Mononuclear cell (primary cell): ENCODE data around the gene ATP7B. TPM values are rescaled to one million over a fixed set of nuclear protein-coding genes. Genes with fewer than 3 reads are reported as not detected.
"Not testable (repeated sequence)": the region's sequence is repeated elsewhere in the genome, so short reads cannot be mapped to it uniquely, and the experiment has no call there.

Experiments used
- H3K27me3 ChIP-seq: 2 replicates; pipeline ENCODE4 v1.6.0; 2011; ENCODE audit warnings: low read length, control low read depth; ENCODE audit not compliant: insufficient read depth
- H3K4me1 ChIP-seq: 2 replicates; pipeline ENCODE4 v1.5.1; 2011; ENCODE audit warnings: mild to moderate bottlenecking, low read length, control low read depth; ENCODE audit not compliant: insufficient read depth
- H3K4me3 ChIP-seq: 2 replicates; pipeline ENCODE4 v1.5.1; 2011; ENCODE audit warnings: mild to moderate bottlenecking, low read length, moderate library complexity
- H3K9me3 ChIP-seq: 2 replicates; pipeline ENCODE4 v1.5.1; 2011; ENCODE audit warnings: low read depth, mild to moderate bottlenecking, control low read depth, low read length
- total RNA-seq: library from RNA; depleted of rRNA; stranded (reverse); fragments of >200 nt; gene quantifications from one replicate; pipeline ENCODE4 v1.2.3, GENCODE V29; 2012

Gene ATP7B
- total RNA-seq, 1 donor, result 0.21 TPM

DNA sequence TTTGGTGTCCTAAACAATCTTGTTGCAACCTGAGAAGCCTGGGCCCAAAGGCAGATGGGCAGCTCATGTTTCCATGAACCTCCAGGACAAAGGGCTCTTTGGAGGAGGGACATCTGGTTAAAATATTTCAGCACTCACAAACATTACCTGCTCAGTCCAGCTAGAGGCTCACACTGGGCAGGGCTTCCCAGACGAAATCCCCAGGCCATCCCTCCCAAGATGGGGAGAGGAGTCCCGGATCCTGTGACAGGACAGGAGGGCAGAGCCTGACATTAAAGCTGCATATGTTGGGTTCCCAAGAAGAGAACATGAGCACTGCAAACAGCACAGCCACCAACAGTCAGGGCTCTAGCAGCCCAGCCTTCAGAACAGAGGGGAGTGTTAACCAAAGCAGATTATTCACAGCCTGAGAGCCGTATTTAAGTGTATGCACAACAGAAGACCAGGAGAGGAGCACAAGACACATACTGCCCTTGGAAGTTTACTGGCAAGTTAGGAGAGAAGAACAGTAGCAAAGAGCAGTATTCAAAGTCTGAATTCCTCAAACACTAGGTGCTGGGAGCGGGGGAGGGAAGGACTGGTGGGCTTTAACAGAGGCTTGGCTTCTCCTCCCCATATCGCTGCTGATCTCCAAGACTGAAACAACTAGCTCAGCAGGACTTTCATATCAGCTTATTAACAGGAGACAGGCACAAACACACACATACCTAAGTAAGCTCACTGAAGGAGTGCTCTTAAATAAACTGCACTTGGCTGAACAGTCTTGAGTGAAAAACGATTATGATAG is 12.3 kb downstream of the ATP7B start:
- Histone ChIP-seq H3K9me3 (no peaks in the 10 kb centered on the region), H3K4me1 (no peaks in the 10 kb centered on the region), H3K27me3 (no peaks in the 10 kb centered on the region), H3K4me3 (no peak overlapping the region)

DNA sequence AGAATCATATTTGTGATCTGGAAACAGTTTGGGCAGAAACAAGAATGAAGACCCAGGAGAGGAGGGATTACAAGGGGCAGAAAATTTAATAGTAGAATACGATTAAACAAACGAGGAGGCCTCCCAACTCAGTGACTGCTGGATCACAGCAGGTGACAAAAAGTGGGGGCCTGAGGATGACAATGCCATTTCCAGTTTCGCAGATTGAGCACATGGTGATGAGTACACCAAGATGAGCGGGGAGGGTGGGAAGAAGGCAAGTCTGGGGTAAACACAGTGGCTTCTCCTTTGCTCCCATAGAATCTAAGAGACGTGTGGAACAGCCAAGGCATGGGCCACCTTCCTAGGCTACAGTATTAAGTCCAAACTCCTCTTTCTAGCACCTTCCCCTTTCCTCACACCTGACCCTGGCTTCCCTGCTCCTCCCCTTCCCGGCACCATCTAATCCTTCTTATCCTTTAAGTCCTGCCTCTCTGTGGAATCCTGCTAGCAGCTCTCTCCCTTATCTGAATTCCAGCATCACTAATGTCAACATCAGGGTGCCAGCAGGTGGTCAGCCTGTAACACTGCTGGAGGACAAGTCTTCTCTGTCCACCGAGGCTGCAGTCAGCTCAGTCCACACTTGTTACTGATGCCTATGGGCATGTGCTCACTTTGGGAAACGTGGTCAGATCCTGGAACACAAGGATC is 13.5 kb downstream of the ATP7B start:
- H3K4me1 ChIP-seq, result no peaks in the 10 kb centered on the region
- H3K27me3 ChIP-seq, result no peaks in the 10 kb centered on the region
- H3K4me3 ChIP-seq, result no peak overlapping the region
- H3K9me3 ChIP-seq, result no peaks in the 10 kb centered on the region

DNA sequence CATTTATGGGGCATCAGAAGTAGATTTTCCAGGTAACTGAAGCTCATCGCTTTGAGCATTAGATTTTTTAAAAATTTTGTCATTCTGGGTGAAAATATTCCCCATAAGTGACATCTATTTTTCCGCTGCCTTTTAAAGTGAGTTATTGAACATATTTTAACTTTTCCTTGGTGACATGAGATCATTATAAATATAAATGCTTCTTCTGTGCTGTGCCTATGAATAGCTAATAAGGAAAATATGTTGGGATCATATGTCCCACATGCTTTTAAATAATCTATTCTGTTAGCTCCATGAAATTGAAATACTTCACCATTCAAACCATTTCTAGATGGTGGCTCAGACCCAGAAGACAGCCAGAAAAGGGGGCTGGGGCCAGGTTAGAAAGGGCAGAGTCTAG is 14.1 kb downstream of the ATP7B start:
- no peaks in the 10 kb centered on the region for H3K27me3 ChIP-seq
- no peaks in the 10 kb centered on the region for H3K4me1 ChIP-seq
- H3K4me3 ChIP-seq, result no peak overlapping the region
- H3K9me3 ChIP-seq, result no peaks in the 10 kb centered on the region

DNA sequence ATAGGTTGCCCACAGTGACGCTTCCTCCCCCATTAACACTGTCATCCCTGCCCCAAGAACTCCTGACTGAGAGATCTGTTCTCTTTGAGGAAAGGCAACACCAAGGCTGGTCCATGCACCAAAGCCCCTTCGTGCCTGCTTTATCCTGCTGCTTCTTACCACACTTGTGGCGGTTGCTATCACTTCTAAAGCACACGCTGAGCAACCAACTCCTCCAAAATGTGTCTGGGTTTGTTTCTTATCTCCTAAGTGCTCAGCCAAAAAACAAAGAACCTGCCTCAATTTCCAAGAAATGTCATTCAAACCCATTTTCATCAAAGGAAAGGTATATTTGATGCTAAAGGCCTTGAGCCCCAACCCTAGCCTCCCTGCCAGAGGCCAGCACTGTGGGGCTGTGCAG is 14.6 kb downstream of the ATP7B start:
- H3K4me1 ChIP-seq, result no peaks in the 10 kb centered on the region
- H3K9me3 ChIP-seq, result no peaks in the 10 kb centered on the region
- no peaks in the 10 kb centered on the region for H3K27me3 ChIP-seq

DNA sequence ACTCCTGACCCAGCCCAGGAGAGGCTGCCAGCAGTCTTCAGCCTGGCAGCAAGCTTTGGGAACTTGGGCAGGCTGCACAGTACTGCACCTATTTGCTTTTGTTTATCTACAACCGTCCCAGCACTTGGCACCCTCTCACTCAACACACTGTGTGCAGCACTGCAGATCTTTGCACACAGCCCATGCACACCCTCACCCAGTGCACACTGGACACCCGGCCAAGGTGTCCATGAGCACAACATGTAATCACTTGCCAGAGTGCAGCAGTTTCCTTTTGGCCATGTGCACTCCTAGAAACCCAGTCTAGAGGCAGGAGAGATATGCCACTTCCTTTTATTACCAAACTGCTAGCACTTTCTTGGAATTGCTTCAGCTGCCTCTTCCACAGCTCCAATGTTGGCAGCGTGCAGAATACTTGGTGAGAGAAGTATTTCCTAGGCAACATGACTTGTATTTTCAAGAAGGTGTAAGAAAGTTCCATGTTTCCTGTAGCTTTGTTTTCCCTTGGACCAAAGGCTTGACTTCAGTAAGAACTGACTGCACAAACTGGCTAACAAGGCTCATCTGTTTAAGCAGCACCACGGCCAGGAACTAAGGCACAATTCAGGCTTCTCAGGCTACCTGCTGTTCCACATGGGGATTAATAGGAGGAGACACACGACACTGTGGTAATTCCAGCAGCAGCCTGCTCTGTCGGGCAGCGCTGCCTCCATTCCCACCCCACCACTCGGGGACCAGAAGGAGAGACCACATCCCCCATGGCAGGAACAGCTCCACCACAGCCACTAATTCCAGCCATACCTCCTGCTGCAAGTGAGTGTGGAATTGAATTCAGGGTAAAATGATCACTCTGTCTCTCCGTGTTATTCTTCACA is 15.3 kb downstream of the ATP7B start:
- no peaks in the 10 kb centered on the region for H3K4me1 ChIP-seq
- no peak overlapping the region for H3K4me3 ChIP-seq
- H3K9me3 ChIP-seq, result no peaks in the 10 kb centered on the region
- H3K27me3 ChIP-seq, result no peaks in the 10 kb centered on the region

More for the DNA sequence above, 14.6 kb downstream of the ATP7B start:
- H3K4me3 ChIP-seq, result no peak overlapping the region

DNA sequence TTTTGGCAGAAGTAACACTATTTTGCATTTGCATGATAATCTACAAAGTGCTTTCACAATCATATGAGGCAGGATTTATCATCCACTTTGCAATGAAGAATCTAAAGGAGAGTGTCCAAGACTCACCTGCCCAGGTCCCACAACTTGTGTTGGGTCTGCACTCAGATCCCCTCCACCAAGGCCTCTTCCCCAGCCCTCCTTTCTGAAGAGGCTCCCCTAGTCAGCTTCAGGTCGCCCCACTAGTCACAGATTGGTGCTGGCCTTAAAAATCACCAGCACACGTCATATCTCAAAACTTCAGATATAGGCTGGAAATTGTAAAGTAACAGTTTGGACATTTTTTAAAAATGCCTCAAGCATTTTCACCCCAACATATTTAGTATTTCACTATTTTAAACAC is 17.5 kb downstream of the ATP7B start:
- H3K4me3 ChIP-seq, result no peak overlapping the region
- no peaks in the 10 kb centered on the region for H3K27me3 ChIP-seq
- H3K9me3 ChIP-seq, result no peaks in the 10 kb centered on the region
- no peaks in the 10 kb centered on the region for H3K4me1 ChIP-seq

- Histone ChIP-seq H3K4me1 (no peaks in the 10 kb centered on the region), H3K9me3 (no peaks in the 10 kb centered on the region), H3K27me3 (no peaks in the 10 kb centered on the region), H3K4me3 (no peak overlapping the region)
Measured at GRCh38 chr13:51988988-51989618, 22.1 kb downstream of the ATP7B start.

- H3K4me3 ChIP-seq, H3K9me3 ChIP-seq, H3K27me3 ChIP-seq, H3K4me1 ChIP-seq: not testable (repeated sequence)
Measured at GRCh38 chr13:51984904-51985303, 26.3 kb downstream of the ATP7B start.

GRCh38 chr13:51983292-51983691 is 28.0 kb downstream of the ATP7B start:
- not testable (repeated sequence) for H3K27me3 ChIP-seq, H3K9me3 ChIP-seq, H3K4me3 ChIP-seq, H3K4me1 ChIP-seq

DNA sequence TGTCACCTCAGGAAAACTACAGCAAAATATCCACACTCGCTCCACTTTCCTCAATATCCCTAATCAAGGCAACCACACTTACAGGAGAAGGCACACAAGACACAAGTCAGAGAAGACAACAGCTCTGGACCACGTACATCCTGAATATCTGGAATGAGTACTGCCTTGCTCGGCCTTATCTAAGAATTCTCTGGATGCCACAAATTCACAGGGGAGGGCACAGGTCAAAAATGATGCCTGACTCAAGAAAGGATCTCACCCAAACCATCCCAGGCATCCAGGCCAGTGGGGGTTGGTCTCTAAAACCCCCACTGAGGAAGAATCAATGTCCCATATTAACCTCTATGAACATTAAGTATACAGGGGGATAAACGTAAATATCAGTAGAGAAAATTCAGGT is 29.9 kb downstream of the ATP7B start:
- H3K9me3 ChIP-seq, result no peaks in the 10 kb centered on the region
- H3K4me3 ChIP-seq, result no peak overlapping the region
- H3K27me3 ChIP-seq, result no peaks in the 10 kb centered on the region
- H3K4me1 ChIP-seq, result no peaks in the 10 kb centered on the region

- no peak overlapping the region for H3K4me3 ChIP-seq
- H3K9me3 ChIP-seq, result no peaks in the 10 kb centered on the region
- H3K4me1 ChIP-seq, result no peaks in the 10 kb centered on the region
- no peaks in the 10 kb centered on the region for H3K27me3 ChIP-seq
Measured at GRCh38 chr13:51980908-51981307, 30.3 kb downstream of the ATP7B start.

GRCh38 chr13:51978796-51979556 is 32.3 kb downstream of the ATP7B start:
- no peaks in the 10 kb centered on the region for H3K9me3 ChIP-seq
- no peaks in the 10 kb centered on the region for H3K27me3 ChIP-seq
- H3K4me1 ChIP-seq, result no peaks in the 10 kb centered on the region
- H3K4me3 ChIP-seq, result no peak overlapping the region

DNA sequence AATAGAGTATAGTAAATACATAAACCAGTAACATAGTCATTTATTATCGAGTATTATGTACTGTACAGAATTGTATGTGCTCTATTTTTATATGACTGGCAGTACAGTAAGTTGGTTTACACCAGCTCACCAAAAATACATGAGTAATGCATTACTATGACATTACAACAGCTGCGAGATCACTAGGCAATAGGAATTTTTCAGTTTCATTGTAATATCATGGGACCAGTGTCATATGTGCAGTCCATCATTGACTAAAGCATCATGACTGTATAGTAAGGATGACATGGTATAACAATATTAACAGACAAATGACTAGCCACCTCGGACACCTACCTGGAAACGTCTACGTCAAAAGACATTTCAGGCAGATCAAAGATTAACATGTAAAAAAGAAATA is 33.6 kb downstream of the ATP7B start:
- H3K9me3 ChIP-seq, result no peaks in the 10 kb centered on the region
- H3K4me1 ChIP-seq, result no peaks in the 10 kb centered on the region
- no peak overlapping the region for H3K4me3 ChIP-seq
- no peaks in the 10 kb centered on the region for H3K27me3 ChIP-seq

- Histone ChIP-seq H3K27me3 (no peaks in the 10 kb centered on the region), H3K9me3 (no peaks in the 10 kb centered on the region), H3K4me1 (no peaks in the 10 kb centered on the region), H3K4me3 (no peak overlapping the region)
Measured at GRCh38 chr13:51976890-51977289, 34.4 kb downstream of the ATP7B start.
